Stimulated activated CD4-positive, alpha-beta T cell treated with anti-CD3 and anti-CD28 coated beads, Interleukin-2, amount 100 ng/mL, for 48 hours (primary cell): Measurements from ENCODE around the gene DLEU7.

ENCODE experiments used
- DNase-seq, 2 donors: peaks; one replicate each; pipeline ENCODE4 v3.0.0-alpha.2; 2020

Gene DLEU7

DNA sequence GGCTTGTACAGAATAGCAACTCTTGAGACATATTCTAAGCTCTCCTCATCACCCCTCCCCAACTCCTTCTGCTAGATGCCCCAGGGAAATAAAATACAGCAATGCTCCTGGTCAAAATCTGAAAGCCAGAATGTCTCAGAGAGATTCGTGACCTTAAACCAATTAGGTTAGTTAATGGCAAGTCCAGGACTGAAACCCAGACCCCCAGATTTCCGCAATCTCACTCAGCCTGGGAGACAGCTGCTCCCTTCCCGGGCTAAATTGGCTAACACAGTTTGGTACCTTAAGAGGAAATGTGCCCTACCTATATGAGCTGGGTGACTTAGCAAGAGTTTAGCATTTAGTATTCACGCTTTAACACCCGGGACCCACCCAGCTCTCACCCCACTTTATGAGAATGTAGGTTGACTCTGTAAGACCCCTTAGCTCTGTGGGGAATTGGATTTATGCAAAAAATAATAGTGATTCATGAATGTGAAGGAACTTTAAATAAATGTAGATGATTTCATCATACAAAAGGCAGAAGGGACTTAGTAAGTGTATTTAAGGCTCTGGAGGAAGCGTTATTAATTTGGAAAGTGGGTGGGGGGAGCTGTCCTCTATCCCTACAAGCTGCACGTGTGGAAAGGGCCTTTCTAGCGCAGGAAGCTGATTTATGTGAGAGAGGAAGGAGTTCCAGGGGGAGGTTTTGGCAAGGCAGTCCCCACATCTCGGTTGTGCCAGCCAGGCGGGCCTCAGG lies 1.1 kb downstream of the DLEU7 start:
- no peak for DNase-seq

DNA sequence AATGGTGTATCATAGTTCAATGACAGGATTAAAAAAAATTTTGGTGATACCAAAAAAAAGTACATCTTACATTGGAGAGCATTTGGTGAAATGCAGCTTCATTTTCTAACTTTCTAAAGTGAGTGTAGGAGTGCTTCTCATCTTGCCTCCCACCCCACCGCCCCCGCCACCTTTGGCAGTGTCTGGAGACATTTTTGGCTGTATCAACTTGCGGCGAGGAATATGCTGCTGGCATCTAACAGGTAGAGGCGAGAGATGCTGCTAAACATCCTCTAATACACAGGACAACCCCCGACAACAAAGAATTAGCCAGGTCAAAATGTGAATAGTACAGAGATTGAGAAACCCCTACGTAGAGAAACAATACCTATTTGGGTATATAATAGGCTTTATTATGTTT lies 1.7 kb downstream of the DLEU7 start:
- no peak for DNase-seq

DNA sequence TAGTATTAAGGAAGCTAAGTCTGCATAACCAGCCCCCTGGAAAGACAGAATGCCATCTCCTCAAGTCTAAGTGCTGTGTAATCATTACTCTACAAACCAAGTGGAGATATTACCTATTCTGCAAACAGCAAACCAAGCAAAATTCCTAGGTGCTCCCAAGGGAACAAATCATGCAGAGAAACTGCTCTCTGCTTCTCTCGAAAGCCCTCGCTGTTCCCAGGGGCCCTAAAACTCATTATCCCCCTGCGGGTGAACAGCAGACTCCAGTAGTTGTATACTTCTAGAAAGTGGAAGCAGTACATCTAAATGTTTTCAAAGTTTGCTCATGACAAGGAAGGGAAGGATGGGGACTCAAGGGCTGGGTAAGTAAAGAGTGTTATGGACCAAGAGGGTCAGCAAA lies 3.2 kb downstream of the DLEU7 start:
- no peak for DNase-seq

DNA sequence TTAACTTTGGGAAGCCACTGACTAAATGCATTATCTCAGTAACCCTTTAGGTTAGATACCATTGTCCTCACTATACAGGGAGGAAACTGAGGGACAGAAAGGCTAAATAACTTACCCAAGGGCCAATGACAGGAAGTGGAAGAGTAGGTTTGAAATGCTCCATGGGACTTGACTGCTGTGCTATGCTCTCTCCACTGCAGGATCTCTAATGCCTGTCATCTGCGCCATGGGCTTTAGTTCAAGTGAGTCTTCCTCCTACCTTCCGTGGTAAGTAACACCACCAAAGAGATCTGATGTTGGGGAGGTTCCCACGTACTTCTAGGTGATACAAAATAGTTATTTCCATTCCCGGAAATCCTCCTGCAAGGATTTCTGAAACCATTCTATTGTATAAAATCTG lies 3.7 kb downstream of the DLEU7 start:
- DNase-seq, result no peak

DNA sequence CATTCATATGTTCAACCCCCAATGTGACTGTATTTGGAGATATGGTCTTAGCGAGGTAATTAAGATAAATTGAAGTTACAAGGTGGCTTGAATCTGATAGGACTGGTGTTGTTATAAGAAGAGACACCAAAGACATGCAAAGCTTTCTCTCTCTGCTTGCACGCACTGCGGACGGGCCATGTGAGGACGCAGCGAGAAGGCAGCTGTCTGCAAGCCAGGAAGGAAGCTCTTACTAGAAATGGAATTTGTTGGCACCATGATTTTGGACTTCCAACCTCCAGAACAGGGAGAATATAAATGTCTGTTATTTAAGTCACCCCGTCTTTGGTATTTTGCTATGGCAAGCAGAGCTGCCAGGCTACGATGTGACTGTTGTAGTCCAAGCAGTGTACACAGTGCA lies 4.8 kb downstream of the DLEU7 start:
- DNase-seq, result no peak

DNA sequence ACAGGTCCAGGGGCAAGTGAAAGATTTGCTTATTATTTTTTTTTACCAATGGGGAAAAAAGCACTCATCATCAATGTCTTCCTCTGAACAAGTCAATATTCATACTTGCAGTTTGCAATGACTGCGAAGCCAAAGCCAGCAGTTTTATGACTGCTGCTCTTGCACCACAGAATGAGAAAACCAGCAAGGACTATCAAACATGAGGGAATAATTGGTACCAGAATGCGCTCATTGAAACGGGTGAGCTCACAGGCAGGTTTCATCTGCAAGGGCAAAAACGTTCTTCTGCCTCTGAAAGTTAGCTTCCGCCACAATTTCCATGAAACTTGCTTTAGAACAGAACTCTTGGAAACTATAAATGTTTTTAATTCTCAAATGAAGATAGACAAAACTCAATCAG lies 5.5 kb downstream of the DLEU7 start:
- no peak for DNase-seq

DNA sequence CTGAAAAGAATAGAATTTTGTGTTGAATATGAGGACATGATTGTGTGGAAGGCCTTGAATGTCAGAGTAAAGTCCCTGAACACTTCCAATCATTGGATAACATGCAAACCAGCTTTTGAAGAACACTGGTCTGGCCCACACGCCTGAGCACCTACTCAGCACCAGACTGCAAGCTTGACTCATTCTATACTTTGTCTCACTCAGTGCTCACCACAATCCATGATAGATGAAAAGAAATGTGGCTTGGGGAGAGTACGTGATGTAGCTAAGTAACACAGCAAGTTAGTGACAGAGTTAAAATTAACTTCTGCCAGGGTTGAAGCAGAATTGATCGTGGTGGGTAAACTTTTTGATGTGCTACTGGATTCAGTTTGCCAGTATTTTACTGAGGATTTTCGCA lies 12.0 kb downstream of the DLEU7 start:
- no peak for DNase-seq

DNA sequence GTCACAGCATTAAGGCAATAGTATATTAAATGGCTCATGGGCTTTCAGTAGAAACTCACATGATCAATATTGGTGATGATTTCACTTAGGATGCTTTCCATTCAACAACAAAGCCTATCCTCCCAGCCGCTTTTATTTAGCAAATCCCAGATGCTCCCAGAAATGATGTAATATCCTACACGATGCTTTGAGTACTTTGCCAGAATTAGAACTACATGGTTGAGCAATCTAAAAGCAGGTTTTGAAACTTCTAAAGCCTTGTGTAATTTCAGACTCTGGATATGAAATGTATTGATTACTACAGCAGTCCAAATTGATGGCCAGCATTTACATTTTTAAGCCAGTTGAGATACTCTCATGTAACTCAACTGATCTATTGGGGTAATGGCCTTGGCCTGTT lies 13.6 kb downstream of the DLEU7 start:
- DNase-seq, result no peak

DNA sequence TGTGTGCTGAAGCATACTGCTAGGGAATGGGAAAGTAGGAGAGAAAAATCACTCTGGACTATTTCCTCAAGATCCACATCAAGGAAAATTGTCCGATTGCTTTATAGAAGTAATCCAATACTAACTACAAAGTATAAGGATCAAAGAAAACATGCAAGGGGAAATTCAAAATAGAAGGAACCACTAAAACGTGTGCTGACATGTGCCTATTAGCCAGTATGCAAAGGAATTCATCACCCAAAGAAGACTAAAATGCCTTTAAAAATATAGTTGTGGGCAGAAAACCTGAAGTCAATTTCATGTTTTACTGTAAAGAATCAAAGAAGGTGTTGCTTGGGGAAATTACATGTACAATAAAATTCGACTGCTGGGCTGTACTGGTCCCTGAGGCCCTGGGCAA lies 14.3 kb downstream of the DLEU7 start:
- no peak for DNase-seq

DNA sequence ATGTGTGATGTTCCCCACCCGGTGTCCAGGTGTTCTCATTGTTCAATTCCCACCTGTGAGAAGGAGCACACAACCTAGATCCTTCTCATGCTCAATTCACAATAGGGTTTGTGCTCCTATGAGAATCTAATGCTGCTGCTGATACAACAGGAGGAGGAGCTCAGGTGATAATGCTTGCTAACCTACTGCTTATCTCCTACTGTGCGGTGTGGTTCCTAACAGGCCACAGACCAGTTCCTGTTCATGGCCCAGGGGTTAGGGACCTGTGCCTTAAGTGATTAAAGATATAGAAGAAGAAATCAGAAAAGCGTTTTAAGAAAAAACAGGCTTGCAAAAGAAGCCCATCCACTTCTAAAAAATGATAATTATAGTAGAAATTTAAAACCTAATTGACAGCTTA lies 17.5 kb downstream of the DLEU7 start:
- no peak for DNase-seq

DNA sequence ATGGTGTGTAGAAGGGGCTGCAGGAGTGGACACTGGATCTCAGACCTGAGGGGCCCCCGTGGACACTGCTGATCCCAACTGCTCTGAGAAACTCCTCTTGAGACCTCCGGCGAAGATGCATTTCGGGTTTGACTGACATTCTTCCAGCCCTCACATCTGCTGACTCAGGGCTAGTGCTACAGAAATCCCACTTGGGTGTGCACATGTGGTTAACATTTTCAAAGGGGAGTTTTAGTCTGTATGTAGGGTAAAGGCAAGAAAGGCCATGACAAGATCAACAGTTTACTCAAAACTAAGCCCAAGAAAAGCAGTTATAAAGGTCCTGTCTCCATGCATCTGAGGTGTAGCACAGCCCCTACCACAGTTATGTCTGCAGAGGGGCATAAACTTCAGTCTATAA lies 31.2 kb downstream of the DLEU7 start:
- no peak for DNase-seq

DNA sequence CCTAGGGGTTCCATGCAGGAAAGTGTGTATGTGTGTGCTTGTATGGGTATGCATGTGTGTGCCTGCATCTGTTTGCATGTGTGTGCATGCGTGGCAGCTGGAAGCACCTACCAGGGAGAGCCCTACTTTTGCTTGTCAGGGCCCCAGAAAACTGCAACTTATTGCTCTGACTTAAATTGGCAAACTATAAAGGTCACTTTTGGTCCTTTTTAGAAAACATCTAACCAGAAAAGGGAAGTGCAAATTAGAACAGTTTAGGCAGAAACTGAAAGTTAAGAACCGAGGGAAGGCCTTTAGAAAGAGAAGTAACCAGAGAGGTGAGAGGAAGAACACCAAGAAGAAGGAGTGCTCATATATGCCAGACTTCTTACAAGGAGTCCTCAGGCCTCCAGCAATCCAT lies 32.5 kb downstream of the DLEU7 start:
- no peak for DNase-seq

DNA sequence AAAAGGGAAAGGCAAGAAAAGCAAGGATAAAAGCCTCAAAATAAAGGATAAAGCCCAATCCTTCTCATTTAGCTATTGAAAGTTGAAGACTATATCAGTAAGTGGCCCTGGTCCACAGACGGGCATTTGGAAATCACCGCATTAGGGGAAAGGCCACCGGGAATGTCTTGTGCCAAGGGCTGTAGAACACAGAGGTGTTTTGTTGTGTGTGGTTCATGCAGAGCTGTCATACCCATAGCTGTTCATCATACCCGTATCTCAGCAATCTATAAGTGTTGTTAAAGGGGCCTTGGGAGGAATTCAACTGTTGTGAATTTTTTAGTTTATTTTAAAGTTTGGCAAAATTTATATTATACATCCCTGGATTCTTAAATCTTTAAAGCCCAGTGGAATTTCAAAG lies 33.0 kb downstream of the DLEU7 start:
- DNase-seq, result no peak

DNA sequence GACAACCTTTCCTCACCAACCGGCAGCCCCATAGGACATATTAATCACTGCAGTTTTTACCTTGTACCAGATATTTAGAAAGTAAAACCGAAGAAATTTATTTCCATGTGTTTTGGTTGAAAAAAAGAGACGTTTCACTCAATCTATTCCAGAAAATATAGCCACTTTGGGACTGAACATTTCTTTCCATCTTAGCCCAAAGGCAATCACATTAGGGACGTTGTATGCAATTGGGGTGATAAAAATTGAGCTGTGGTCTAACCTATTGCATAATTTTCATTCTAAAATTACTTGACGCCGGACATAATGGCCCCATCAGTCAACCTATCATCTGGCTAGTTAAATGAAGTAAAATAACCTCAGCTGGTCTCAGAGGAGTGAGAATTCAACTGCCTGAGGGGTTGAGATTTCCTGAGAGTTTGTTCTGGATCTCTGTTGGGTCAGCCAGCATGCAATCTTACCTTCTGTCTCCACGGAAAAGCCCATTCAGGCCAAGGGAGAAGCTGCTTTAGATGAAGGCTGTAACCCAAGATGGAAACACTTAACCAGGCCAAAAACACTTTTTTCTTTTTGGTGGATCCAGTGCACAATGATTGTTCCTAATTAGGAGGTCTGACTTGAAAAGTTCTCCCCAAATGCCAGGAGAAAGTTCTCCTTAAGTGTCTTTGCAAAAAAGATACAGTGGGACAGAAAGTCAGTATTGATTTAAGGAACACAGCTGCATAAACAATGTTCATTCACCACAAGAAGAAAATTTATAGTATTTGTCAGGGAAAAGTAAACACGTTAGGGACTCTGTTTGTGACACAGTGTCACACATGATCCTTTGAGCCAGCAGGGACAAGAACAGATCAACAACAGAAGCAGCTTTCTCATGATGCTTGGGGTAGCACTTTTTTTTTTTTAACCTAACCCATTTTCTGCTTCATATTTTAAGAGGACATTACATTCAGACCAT lies 34.1 kb downstream of the DLEU7 start:
- no peak for DNase-seq

DNA sequence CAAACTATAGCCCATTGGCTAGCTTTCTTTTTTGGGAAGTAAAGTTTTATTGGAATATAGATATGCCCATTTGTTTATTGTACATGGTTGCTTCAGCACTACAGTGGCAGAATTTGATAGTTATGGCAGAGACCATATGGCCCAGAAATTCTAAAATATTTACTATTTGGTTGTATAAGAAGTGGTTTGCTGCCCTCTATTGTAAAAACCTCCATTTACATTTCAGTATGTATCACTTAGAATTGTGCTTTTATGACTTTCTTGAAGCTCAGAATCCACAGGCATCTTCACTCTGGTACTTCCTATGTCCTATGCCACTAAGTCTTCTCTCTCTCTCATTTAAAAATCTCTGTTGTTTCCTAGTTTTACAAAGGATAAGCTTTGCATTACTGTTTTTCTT lies 37.7 kb downstream of the DLEU7 start:
- no peak for DNase-seq

DNA sequence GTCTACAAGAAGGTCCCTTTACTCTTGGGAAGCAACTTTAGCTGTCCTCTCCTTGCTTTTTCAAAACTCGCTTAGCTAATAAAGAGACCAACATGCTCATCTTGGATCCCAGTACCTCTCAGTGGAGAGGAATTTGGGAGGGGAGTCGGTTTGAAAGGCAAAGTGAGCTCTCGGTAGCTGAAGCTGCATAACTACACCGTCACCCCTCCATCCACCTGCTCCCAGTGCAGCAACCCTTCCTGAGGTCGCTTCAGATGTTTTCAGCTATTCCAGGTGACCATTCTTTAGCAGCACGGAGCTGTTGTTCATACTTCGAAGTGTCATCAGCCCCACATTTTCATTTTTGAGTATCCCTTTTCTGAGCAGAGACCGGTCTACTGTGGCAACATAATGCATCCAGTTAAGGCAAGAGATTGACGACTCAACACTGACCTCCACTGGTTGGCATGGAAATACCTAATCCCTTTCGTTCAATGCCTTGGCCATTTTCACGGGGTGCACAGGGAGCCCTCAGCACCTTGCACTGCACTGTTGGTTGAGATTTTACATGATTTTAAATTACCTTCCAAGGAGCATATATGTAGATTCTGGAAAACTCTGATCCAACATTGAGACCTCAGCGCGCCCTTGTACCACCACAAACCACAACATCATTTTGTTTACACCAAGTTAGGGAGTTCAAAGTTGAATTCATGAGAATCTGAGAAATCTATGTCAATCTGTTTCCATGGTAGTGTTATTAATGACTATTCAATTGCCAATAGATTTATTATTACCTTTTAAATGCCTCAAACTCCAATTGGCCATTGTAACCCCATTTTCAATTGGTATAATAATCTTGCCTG lies 42.2 kb downstream of the DLEU7 start:
- DNase-seq, result peak; percentile 58 to 64

DNA sequence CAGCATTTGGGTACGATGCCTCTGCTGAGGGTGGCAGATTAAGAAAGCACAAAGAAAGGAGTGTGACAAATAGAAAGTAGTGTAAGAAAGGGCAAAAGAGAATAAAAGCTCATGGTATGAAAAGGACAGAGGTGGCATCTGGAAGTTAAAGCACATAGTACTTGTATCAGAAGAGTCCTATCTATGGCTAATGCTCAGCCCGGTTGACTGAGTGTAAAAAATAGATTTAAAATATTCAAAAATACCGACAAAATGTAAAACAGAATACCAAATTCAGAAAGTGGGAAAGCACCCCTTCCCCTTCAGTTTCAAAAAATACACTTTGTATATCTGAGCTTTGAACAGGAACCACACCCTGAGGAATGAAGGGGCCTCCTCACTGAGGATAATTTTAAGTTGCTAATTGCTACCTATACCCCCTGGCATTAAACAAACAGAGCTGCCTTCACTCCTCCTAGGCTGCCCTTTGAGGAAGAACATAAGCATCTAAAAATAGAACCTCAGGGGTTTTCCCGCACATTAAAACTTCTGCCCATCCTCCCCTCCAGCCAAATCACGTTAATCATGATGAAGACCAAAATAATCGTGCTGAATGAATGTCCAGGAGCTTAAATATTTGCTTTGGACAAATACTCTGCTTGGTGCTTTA lies 43.3 kb downstream of the DLEU7 start:
- DNase-seq, result no peak

DNA sequence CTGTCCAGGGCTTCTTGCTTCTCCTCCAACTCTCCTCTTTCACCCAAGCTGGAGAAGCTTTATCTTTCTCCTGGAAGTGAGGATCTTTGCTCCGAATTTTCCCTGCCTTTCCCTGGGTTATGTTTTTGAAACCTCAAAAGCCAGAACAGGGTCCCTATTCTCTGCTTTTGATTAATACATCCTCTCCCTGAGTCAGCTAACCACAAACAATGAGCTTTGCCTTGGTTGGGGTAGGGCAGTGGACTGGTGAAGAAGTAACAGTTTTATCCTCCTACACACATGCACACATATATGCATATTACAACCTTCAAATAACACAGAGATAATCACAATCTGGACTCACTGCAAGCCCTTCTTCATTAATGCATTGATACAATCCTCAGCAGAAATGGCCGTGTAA lies 44.6 kb downstream of the DLEU7 start:
- DNase-seq, result no peak

DNA sequence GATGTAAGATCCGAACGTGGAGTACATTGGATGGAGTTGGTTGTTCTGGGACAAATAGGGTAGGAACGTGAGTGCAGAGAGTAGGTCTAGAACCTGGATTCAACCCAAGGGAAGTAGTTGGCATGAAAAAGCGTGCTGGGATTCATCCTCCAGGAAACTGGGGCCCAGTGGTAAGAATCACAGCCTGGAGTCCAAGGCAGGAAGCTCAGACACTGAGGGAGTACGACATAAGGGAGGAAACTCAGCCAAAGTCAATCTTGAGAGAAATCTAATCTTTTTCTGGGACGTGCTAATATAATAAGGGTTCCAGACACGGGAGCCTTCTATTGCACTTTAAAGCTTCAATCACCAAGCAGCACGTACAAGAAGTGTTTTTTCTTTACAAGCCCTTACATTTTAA lies 46.4 kb downstream of the DLEU7 start:
- no peak for DNase-seq

DNA sequence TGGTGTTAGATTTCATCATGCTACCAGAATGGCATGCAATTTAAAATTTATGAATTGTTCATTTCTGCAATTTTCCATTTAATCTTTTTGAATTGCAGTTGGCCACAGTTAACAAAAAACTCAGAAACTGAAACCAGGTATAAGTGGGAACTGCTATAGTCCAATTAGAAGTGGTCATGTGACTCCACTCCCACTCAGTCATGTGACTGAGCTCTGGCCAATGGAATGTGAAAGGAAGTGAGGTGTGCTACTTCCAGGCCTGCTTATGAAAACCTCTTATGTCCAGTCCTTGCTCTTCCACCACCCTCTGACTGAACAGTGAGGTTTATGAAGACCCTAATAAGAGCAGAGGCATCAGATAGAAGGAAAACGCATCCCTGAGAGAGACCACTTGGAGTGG lies 47.0 kb downstream of the DLEU7 start:
- DNase-seq, result no peak

DNA sequence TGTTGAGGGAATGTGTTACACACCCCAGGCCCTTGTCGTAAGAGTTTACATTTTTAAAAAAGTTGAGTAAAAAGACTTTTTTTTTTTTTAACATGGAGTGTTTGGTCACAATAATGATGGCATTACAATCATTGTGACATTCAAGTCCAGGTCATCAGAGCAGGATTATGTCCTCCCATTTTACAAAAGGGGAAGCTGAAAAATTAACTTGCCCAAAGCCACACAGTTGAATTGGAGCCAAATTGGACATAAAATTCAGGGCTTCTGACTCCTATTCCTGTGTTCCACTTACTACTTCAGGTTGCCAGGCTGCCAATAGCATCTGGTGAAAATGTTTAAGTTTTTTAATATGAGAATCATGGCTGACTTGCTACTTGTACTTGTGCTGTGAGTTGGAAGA lies 49.3 kb downstream of the DLEU7 start:
- no peak for DNase-seq

DNA sequence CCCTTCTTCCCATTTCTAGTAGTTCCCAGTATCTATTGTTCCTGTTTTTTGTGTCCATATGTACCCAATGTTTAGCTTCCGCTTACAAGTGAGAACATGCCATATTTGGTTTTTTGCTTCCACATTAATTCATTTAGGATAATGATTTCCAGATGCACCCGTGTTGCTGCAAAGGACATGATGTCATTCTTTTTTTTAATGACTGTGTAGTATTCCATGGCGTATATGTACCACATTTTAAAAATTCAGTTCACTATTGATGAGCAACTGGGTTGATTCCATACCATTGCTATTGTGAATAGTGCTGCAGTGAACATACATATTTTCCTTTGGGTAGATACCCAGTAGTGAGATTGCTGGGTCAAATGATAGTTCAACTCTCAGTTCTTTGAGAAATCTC lies 50.5 kb downstream of the DLEU7 start:
- no peak for DNase-seq
